ENCODE results near the gene MT2A.

The MT2A gene

DNA sequence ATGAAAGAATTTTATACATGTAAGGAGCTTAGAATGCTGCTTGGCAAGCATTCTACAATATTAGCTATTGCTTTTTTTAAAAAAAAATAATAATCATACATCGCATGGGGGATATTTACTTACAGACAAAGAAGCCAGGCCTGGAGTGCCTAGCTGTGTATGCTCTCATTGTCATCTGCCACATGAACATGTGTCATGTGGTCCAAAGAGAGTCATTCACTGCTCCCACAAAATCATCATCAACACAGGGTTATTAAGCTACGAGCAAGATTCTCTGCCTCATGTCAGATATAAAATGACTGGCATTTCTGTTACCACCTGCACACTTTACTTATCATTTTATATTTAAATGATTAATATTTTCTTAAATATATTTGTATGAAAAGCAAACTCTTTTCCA, 15.3 kb downstream of the MT2A start:
- H3K27me3 ChIP-seq (ENCODE audit: insufficient read depth, poor library complexity, severe bottlenecking): no peaks in the 10 kb centered on the region

DNA sequence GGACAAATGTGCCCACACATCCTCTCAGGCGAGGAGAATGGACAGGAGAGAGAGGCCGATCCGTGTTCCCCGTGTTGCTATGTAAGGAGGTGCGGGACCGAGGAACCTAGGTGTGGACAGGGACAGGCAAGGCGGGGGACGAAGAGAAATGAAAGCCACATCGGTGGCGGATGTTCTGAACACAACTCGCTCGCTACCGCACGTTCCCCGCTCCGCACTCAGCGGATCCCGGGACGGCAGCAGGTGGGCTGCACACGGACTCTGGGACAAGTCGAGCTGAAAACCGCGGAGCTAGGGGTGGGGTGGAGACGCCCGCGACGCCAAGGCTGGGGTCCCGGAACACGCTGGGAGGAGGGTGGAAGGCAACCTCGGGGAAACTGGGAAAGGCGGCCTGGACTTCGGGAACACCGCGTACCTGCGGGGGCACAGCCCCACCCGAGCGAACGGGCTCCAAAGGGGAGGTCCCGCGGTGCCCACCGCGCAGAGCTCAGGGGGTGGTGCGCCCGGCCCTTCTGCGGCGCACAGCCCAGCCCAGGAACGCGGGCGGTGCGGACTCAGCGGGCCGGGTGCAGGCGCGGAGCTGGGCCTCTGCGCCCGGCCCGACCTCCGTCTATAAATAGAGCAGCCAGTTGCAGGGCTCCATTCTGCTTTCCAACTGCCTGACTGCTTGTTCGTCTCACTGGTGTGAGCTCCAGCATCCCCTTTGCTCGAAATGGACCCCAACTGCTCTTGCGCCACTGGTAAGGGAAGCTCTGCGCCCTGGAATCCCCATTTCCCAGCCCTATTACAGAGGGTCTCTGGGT, 17.0 kb downstream of the MT2A start, which contains the start of gene MT1E:
TSS of gene MT1E (plus strand) at position 642 of the 803 bp plus-strand sequence. CDS start at position 713, 71 bp downstream.
- Histone ChIP-seq H3K27me3 (ENCODE audit: insufficient read depth, poor library complexity, severe bottlenecking) (no peaks in the 10 kb centered on the region), H3K36me3 (ENCODE audit: low read depth) (peaks cover 11% of the 10 kb centered on the region), H3K4me3 (ENCODE audit: severe bottlenecking) (peak within 1 kb of the TSS; percentile 43), H3K9me3 (ENCODE audit: severe bottlenecking) (no peaks in the 10 kb centered on the region), H3K4me1 (ENCODE audit: insufficient read depth, poor library complexity, severe bottlenecking) (peaks cover 5% of the 10 kb centered on the region), H3K27ac (ENCODE audit: poor library complexity, severe bottlenecking) (peak within 1 kb of the TSS; percentile 87)
- no peak for DNase-seq (ENCODE audit: low spot score)
- ATAC-seq (ENCODE audit: low read depth): peak; percentile 82
- TF ChIP-seq, protein P1, sequence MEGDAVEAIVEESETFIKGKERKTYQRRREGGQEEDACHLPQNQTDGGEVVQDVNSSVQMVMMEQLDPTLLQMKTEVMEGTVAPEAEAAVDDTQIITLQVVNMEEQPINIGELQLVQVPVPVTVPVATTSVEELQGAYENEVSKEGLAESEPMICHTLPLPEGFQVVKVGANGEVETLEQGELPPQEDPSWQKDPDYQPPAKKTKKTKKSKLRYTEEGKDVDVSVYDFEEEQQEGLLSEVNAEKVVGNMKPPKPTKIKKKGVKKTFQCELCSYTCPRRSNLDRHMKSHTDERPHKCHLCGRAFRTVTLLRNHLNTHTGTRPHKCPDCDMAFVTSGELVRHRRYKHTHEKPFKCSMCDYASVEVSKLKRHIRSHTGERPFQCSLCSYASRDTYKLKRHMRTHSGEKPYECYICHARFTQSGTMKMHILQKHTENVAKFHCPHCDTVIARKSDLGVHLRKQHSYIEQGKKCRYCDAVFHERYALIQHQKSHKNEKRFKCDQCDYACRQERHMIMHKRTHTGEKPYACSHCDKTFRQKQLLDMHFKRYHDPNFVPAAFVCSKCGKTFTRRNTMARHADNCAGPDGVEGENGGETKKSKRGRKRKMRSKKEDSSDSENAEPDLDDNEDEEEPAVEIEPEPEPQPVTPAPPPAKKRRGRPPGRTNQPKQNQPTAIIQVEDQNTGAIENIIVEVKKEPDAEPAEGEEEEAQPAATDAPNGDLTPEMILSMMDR (IDR thresholded peaks at IDR 0.05; ENCODE audit: poor library complexity, severe bottlenecking): no peak

More for the DNA sequence above, 15.3 kb downstream of the MT2A start:
- DNase-seq (ENCODE audit: low spot score) (no peak), ATAC-seq (ENCODE audit: low read depth) (no peak)
- Histone ChIP-seq H3K27ac (ENCODE audit: poor library complexity, severe bottlenecking) (no peak overlapping the region), H3K36me3 (ENCODE audit: low read depth) (peaks cover 11% of the 10 kb centered on the region), H3K9me3 (ENCODE audit: severe bottlenecking) (no peaks in the 10 kb centered on the region), H3K4me3 (ENCODE audit: severe bottlenecking) (no peak overlapping the region), H3K4me1 (ENCODE audit: insufficient read depth, poor library complexity, severe bottlenecking) (peaks cover 5% of the 10 kb centered on the region)
- TF ChIP-seq, protein P1 (IDR thresholded peaks at IDR 0.05; ENCODE audit: poor library complexity, severe bottlenecking): no peak

DNA sequence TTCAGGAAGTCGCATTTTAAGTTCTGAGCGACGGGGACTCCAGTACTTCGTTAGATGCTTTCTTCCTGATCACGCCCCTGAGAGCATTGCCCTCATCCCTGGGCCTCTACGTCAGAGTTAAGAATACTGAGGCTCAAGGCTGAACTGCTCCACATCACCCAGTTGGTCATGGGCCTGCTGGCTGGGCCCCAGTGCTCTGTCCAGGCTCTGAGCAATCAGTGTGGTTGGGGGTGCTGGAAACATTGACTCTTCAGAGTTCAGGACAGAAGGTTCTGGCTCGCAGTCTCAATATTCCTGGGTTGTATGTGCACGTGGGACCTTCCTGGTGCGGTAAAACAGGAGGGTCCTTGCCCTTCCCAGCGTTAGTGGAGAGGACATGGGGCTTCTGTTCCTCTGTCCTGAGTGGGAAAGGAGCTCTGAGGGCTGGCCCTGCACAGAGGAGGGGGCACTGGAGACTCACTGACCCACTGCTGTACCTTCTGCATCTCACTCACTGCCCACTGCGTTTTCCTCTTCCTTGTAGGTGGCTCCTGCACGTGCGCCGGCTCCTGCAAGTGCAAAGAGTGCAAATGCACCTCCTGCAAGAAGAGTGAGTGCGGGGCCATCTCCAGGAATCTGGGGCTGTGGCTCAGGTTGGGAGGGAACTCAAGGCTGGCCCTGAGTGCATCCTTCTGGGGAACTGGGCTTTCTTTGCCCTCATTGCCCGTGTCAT, 17.7 kb downstream of the MT2A start:
- H3K36me3 ChIP-seq (ENCODE audit: low read depth): peaks cover 11% of the 10 kb centered on the region
- no peaks in the 10 kb centered on the region for H3K27me3 ChIP-seq (ENCODE audit: insufficient read depth, poor library complexity, severe bottlenecking)
- ATAC-seq (ENCODE audit: low read depth) (peak; percentile 11; the same call in 1 of the 3 replicates), DNase-seq (ENCODE audit: low spot score) (no peak)
- H3K4me1 ChIP-seq (ENCODE audit: insufficient read depth, poor library complexity, severe bottlenecking): peaks cover 5% of the 10 kb centered on the region
- TF ChIP-seq, protein P1 (IDR thresholded peaks at IDR 0.05; ENCODE audit: poor library complexity, severe bottlenecking): no peak
- peak overlapping the region; percentile 87 for H3K27ac ChIP-seq (ENCODE audit: poor library complexity, severe bottlenecking)
- H3K9me3 ChIP-seq (ENCODE audit: severe bottlenecking): no peaks in the 10 kb centered on the region
- H3K4me3 ChIP-seq (ENCODE audit: severe bottlenecking): peak overlapping the region; percentile 43

DNA sequence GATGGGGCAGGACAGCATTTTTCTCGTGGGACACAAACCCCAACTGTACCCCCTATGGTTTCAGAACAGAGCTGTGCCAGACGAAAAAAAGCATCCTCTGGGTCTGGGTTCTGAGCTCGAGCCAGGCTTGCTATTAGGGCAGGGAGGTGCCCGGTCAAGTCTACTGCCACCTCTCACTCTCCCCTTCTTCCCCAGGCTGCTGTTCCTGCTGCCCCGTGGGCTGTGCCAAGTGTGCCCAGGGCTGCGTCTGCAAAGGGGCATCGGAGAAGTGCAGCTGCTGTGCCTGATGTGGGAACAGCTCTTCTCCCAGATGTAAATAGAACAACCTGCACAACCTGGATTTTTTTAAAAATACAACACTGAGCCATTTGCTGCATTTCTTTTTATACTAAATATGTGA, 18.3 kb downstream of the MT2A start:
- Histone ChIP-seq H3K27ac (ENCODE audit: poor library complexity, severe bottlenecking) (peak overlapping the region; percentile 87), H3K36me3 (ENCODE audit: low read depth) (peaks cover 11% of the 10 kb centered on the region), H3K27me3 (ENCODE audit: insufficient read depth, poor library complexity, severe bottlenecking) (no peaks in the 10 kb centered on the region), H3K9me3 (ENCODE audit: severe bottlenecking) (no peaks in the 10 kb centered on the region), H3K4me3 (ENCODE audit: severe bottlenecking) (peak overlapping the region; percentile 43), H3K4me1 (ENCODE audit: insufficient read depth, poor library complexity, severe bottlenecking) (peaks cover 5% of the 10 kb centered on the region)
- DNase-seq (ENCODE audit: low spot score) (no peak), ATAC-seq (ENCODE audit: low read depth) (no peak)
- TF ChIP-seq, protein P1 (IDR thresholded peaks at IDR 0.05; ENCODE audit: poor library complexity, severe bottlenecking): no peak
